NCI-H526 (cell line): ENCODE data around the gene DENND6A.
"Not testable (repeated sequence)": the region's sequence is repeated elsewhere in the genome, so short reads cannot be mapped to it uniquely, and the experiment has no call there.

Source experiments
- DNase-seq, 2 experiments: peaks; one replicate each; lab custom pipeline; 2025; lab: John Stamatoyannopoulos, UW

DENND6A gene

GRCh38 chr3:57634259-57634658 is 58.6 kb downstream of the DENND6A start:
- DNase-seq: not testable (repeated sequence)

GRCh38 chr3:57627976-57628375 is 64.9 kb downstream of the DENND6A start:
- no peak for DNase-seq

- no peak for DNase-seq
Observed at GRCh38 chr3:57624801-57625200, 68.1 kb downstream of the DENND6A start.

- DNase-seq: no peak
Observed at GRCh38 chr3:57622362-57622761, 70.5 kb downstream of the DENND6A start.

- DNase-seq: no peak
Observed at GRCh38 chr3:57617739-57618138, 75.1 kb downstream of the DENND6A start.

- DNase-seq: no peak
Observed at GRCh38 chr3:57616233-57616632, 76.6 kb downstream of the DENND6A start.

GRCh38 chr3:57611870-57612269 is 81.0 kb downstream of the DENND6A start:
- not testable (repeated sequence) for DNase-seq

- DNase-seq: no peak
Observed at GRCh38 chr3:57605683-57606082, 87.2 kb downstream of the DENND6A start.

- no peak for DNase-seq
Observed at GRCh38 chr3:57604971-57605370, 87.9 kb downstream of the DENND6A start.

- no peak for DNase-seq
Observed at GRCh38 chr3:57600195-57600594, 92.7 kb downstream of the DENND6A start.

- no peak for DNase-seq
Observed at GRCh38 chr3:57598765-57599360, 94.0 kb downstream of the DENND6A start.

- DNase-seq: peak; percentile 96 to 97
Observed at GRCh38 chr3:57597127-57597923, 95.6 kb downstream of the DENND6A start, which contains the start of gene ARF4. TSS of gene ARF4 (minus strand) at chr3:57597344. CDS start at chr3:57597140, 204 bp downstream.

GRCh38 chr3:57596495-57597126 is 96.3 kb downstream of the DENND6A start:
- DNase-seq: peak; percentile 8 to 57

GRCh38 chr3:57594576-57594975 is 98.3 kb downstream of the DENND6A start:
- no peak for DNase-seq

- DNase-seq: no peak
Observed at GRCh38 chr3:57594144-57594543, 98.7 kb downstream of the DENND6A start.

GRCh38 chr3:57592306-57592705 is 100.6 kb downstream of the DENND6A start:
- no peak for DNase-seq

GRCh38 chr3:57587905-57588304 is 105.0 kb downstream of the DENND6A start:
- no peak for DNase-seq

- DNase-seq: no peak
Observed at GRCh38 chr3:57586778-57587177, 106.1 kb downstream of the DENND6A start.

GRCh38 chr3:57583544-57583943 is 109.3 kb downstream of the DENND6A start:
- DNase-seq: no peak

- DNase-seq: peak in 1 of 2 experiments; percentile 9
Observed at GRCh38 chr3:57582474-57583168, 110.3 kb downstream of the DENND6A start.

GRCh38 chr3:57577801-57578200 is 115.1 kb downstream of the DENND6A start:
- DNase-seq: no peak

GRCh38 chr3:57575966-57576626 is 116.8 kb downstream of the DENND6A start:
- no peak for DNase-seq
